HG03039 (cell line): ENCODE results near the gene PLA2G4C.
"Not testable (repeated sequence)": the region's sequence is repeated elsewhere in the genome, so short reads cannot be mapped to it uniquely, and the experiment has no call there.

Source experiments
- ATAC-seq: cut with Tn5 transposase; IDR thresholded peaks from one replicate; pipeline ENCODE4 v1.9.1; 2021; ENCODE audit warnings: mild to moderate bottlenecking, moderate library complexity; ENCODE audit not compliant: unreplicated experiment

Gene PLA2G4C

DNA sequence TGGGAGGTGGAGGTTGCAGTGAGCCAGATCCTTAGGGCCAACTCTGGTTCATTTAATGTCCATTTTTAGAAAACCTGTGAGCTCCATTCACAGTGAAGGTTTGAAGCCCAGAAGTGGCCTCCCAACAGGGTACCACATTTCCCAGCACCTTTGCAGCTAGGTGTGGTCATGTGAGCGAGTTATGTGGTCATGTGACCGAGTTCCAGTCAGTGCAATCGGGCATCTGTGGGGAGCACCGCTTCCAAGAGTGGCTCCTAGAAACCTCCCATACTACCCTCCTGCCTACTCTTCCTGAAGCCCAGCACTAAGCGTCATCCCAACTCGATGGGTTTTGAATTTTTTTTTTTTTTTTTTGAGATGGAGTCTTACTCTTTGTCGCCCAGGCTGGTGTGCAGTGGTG, 663 bp upstream of the PLA2G4C start:
- no peak for ATAC-seq

GRCh38 chr19:48108997-48109782, 1.4 kb downstream of the PLA2G4C start:
- no peak for ATAC-seq

GRCh38 chr19:48103922-48104321, 6.7 kb downstream of the PLA2G4C start:
- ATAC-seq: no peak

DNA sequence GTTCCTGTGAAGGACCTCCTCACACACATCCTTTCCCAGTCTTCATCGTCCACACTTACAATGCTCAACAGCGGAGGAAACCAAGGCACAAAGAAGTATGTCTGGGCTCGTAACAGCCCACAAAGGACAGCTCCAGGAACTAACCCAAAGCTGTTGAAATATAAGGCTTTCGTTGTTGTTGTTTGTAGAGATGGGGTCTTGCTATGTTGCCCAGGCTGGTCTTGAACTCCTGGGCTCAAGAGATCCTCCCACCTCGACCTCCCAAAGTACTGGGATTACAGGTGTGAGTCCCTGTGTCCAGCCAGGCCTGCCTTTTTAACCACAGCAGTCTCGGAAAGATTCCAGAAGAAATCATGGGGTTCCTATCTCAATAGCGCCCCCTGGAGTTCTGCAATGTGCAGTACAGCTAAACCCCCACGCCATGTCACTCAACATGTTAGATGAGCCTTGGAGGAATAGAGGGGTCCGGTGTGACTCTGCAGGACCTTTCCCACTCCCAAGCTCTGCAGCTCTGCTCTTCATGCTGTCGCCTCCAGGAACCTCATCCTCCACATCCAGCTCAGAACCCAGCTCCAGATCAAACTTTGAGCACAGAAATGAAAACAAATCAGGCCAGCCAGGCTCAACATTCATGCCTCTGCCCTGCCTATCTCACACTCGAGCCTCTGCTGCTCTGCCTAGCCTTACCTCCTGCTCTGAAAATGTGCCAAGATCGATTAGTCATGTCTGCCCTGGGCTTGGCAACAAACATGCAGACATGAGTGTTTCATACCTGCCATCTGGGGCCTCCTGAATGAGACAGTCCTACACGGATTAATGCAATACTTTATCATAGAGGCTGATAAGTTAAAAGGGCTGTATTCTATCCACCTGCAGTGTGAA, 7.5 kb downstream of the PLA2G4C start:
- ATAC-seq: no peak

DNA sequence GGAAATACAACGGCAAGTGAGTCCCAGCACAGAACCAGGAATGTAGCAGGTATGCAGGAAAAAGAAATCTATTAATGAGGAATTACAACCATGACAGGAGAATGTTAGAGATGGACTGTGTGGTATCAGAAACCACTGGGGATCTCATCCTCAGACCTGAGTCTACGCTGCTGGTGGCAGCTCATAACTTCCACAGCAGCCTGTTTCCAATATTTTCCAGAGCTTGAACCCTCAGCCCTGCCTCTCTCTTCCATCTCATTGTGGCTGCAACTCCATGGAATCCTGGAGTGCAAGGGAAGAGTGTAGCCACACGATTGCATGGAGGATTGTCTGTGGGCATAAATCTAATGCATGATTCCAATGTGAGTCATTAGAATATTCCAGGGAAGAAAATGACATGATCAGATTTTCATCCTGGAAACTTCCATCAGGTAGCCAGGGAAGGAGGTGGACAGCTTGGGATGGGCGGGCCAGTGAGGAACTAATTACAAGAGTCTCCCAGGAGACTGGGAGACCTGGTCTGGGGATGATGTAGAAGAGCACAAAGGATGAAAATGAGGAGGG, 14.9 kb downstream of the PLA2G4C start:
- ATAC-seq: no peak

DNA sequence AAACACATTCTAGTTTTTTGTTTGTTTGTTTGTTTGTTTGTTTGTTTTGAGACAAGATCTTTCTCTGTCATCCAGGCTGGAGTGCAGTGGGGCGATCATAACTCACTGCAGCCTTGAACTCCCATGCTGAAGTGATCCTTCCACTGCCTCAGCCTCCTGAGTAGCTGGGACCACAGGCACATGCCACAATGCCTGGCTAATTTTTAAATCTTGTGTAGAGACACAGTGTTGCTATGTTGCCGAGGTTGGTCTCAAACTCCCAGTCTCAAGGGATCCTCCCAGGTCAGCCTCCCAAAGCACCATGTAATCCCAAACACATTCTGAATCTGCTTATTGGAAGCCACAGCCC, 15.8 kb downstream of the PLA2G4C start:
- no peak for ATAC-seq

- no peak for ATAC-seq
These were observed 16.3 kb downstream of the PLA2G4C start for GRCh38 chr19:48094129-48094854.

- ATAC-seq: not testable (repeated sequence)
These were observed 19.4 kb downstream of the PLA2G4C start for GRCh38 chr19:48091111-48091718.

DNA sequence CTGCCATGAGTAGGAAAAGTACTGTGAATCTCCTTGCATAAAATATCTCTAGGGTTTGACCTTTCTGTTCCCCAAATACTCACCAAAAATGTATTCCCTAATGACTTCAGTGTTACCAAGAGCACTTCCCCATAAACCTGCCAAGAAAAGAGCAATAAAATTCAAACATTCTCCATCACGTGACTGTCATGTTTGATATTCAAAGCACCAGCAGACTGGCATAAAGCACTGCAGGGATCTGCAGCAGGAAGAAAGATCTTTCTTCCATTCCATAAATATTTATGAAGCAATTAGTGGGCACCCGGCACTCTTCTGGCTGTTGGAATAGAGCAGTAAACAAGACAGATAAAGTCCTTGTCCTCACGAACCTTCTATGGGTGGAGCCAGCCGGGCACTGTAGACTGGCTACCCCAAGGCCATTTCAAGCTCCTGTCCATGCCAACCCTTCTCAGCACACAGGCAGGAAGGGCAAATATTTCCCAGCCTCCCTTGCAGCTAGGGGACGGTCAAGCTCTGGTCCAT, 20.3 kb downstream of the PLA2G4C start:
- ATAC-seq: no peak

DNA sequence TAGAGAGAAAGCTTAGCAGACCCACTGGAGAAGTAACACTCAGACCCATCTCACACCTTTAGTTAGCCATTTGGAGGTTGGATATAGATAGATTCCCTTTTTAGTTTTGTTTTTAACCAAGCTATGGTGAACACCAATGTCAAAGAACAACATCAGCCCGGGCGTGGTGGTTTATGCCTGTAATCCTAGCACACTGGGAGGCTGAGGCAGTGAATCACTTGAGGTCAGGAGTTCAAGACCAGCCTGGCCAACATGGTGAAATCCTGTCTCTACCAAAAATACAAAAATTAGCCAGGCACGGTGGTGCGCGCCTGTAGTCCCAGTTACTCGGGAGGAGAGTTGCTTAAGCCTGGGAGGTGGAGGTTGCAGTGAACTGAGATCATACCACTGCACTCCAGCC, 21.6 kb downstream of the PLA2G4C start:
- ATAC-seq: not testable (repeated sequence)

DNA sequence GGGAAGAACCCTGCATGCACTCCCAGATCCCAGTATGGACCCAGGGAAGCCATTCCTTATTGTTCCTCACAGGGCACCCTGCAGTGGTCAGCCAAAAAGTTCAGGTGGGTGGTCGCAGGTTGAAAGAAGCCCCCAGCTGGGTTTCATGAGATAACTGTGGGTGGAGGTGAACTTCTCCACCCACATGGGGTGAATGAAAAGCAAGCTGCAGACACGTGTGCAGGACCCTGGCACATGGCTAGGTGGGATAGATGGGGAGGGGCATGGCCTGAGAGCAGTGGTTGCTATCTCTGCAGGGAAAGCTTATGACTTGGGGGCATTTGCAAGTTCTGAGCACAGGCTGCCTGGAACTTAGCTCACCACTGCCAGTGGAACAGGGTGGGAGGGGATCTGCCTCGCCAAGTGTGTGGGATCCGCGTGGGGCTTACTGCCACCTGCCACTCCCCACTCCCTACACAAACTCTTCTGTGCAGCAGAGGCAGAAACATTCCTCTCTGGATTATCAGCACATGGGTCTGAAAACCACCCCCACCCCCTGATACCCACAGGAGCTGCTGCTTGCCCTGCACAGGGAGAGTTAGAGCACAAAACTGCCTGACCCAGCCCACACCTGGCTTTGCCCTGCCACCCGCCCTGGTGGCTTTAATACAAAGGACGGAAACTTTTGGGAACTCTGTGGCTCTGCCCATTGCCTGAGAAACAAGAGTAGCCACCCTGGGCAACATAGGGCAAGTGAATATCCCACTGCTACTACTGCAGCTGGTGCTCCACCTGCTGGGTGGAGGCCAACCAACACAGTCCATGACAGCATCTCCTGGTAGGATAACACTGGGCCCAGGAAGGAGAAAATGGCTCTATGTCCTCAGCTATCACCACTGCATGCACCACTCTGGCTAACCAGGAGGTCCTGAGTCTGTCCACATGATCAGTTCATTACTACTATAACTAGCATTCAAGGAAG, 24.4 kb downstream of the PLA2G4C start:
- no peak for ATAC-seq

DNA sequence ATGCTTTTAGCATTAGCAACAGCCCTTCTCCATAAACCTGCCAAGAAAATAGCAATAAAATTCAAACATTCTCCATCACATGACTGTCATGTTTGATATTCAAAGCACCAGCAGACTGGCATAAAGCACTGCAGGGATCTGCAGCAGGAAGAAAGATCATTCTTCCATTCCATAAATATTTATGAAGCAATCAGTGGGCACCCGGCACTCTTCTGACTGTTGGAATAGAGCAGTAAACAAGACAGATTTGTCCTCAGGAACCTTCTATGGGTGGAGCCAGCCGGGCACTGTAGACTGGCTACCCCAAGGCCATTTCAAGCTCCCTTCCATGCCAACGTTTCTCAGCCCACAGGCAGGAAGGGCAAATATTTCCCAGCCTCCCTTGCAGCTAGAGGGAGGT, 25.5 kb downstream of the PLA2G4C start:
- ATAC-seq: no peak

GRCh38 chr19:48081106-48081505, 29.5 kb downstream of the PLA2G4C start:
- ATAC-seq: no peak

DNA sequence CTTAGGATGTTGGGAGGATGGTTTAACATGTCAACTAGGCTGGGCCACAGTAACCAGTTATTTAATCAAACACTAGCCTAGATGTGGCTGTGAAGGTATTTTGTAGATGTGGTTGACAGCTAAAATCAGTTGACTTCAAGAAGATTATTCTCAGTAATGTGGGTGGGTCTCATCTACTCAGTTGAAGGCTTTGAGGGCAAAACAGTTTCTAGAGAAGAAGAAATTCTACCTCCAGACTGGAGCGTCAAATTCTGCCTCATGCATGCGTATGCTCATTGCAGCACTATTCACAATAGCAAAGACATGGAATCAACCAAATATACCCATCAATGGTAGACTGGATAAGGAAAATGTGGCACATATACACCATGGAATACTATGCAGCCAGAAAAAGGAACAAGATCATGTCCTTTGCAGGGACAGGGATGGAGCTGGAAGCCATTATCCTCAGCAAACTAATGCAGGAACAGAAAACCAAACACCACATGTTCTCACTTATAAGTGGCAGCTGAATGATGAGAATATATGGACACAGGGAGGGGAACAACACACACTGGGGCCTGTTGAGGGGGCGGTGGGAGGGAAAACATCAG, 40.3 kb downstream of the PLA2G4C start:
- ATAC-seq: not testable (repeated sequence)

DNA sequence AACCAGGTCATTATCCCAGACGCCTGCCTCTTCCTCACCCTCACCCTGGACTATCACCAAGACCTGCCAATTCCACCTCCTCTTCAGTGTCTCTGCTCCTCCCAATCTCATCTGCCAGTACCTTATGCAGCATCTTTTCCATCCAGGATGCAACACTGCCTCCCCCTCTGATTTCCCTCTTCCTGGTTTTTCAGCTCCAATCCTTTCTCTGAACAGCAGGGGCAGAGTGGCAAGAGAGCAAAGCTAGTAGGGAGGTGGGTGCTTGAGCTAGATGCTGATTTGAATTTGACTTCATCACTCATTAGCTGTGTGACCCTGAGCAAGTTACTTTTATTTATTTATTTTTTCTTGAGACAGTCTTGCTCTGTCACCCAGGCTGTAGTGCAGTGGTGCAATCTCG, 41.2 kb downstream of the PLA2G4C start:
- no peak for ATAC-seq

DNA sequence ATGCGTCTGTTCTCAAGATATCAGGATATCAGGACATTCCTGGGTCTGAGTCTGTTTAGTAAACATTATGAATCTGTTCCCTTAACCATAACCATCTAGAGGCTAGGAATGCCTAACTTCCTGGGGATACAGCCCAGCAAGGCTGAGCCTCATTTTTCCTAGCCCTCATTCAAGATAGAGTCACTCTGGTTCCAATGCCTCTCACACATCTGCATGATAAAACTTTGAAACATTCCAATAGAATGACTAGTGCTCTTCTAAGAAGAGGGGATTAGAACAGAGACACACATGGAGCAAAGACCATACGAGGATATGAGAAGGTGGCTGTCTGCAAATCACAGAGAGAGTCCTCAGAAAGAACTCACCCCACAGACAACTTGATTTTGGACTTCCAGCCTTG, 46.1 kb downstream of the PLA2G4C start:
- ATAC-seq: no peak

DNA sequence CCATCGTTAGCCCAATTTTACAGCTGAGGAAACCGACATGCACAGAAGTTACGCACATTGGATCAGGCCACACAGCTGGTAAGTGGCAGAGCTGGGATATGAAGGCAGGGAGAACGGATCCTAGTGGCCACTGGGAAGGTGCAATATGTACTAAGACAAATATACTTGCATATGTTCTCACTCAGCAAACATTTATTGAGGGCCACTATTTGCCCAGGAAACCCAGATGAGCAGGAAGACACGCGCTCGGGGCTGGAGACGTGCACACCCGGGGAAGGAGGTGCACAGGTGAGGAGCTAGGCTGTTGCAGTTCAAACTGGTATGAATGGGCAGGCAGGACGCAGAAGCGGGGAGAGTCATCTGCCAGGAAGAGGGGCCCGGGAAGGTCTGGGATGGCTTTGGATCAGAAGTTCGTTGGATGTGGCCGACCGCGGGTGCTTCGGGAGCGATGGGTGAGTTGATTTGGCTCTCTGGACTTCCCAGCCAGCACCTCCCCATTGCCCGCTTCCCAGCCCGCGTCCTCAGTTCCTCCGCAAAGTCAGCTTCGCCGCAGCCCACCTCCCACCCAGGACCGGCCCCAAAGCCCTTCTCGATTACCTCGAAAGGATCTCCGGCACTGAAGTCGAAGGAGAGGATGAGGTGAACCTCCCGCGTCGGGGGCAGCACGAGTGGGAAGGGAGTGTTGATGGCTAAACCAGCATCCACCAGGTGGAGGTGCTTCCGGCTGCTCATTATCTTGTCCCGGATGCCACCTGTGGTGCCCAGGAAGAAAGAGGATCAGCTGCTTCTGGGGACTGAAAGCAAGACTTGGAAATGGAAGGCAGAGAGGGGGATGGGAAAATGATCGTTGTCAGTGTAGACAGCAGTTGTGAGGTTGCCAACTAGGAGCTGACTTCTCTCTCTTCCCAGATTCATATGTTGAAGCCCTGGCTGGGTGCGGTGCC, 48.9 kb downstream of the PLA2G4C start:
- ATAC-seq: no peak

GRCh38 chr19:48060381-48060780, 50.2 kb downstream of the PLA2G4C start:
- no peak for ATAC-seq
